Liver (tissue), 9 donors: Measurements from ENCODE around the gene BTNL8. TPM values are rescaled to one million over a fixed set of nuclear protein-coding genes. Genes with fewer than 3 reads are reported as not detected.

ENCODE experiments used
- DNase-seq: peaks from one replicate; pipeline ENCODE4 v3.0.0-alpha.2; 2017; ENCODE audit warnings: low spot score
- H3K27ac ChIP-seq, 2 donors: one replicate each; pipeline ENCODE4 v1.7.0; 2013; ENCODE audit warnings: inconsistent platforms in 2 of 2, low read length in 2 of 2, control low read depth in 1 of 2, low read depth in 1 of 2, mild to moderate bottlenecking in 1 of 2
- H3K27me3 ChIP-seq, 4 donors: one replicate each; pipeline versions ENCODE4 v1.6.1 to v1.7.0; 2013; ENCODE audit warnings: low read length in 3 of 4, inconsistent platforms in 1 of 4, mild to moderate bottlenecking in 1 of 4, moderate library complexity in 1 of 4; ENCODE audit not compliant: control insufficient read depth in 4 of 4, insufficient read depth in 4 of 4
- H3K36me3 ChIP-seq, 4 donors: one replicate each; pipeline versions ENCODE4 v1.6.1 to v1.7.0; 2013; ENCODE audit warnings: low read length in 3 of 4, mild to moderate bottlenecking in 3 of 4, low read depth in 1 of 4, moderate library complexity in 1 of 4; ENCODE audit not compliant: control insufficient read depth in 4 of 4, insufficient read depth in 3 of 4
- H3K4me1 ChIP-seq, 4 donors: one replicate each; pipeline versions ENCODE4 v1.6.1 to v1.7.0; 2013; ENCODE audit warnings: low read length in 3 of 4, mild to moderate bottlenecking in 3 of 4, moderate library complexity in 1 of 4; ENCODE audit not compliant: control insufficient read depth in 4 of 4, insufficient read depth in 4 of 4
- H3K4me3 ChIP-seq, 3 donors: one replicate each; pipeline versions ENCODE4 v1.6.1 to v1.7.0; 2013; ENCODE audit warnings: low read length in 3 of 3, control low read depth in 1 of 3, low read depth in 1 of 3, mild to moderate bottlenecking in 1 of 3
- H3K9ac ChIP-seq, 2 donors: one replicate each; pipeline ENCODE4 v1.7.0; 2013; ENCODE audit warnings: low read length in 2 of 2, mild to moderate bottlenecking in 2 of 2, moderate library complexity in 2 of 2, control low read depth in 1 of 2, low read depth in 1 of 2
- H3K9me3 ChIP-seq, 4 donors: one replicate each; pipeline versions ENCODE4 v1.6.1 to v1.7.0; 2013; ENCODE audit warnings: low read length in 3 of 4; ENCODE audit not compliant: control insufficient read depth in 4 of 4
- ATF3 ChIP-seq: IDR thresholded peaks from 2 replicates; pipeline ENCODE4 v1.6.1; 2016; ENCODE audit warnings: antibody characterized with exemption
- CTCF ChIP-seq: fragments of 150-350 bp; IDR thresholded peaks from 2 replicates; pipeline ENCODE4 v1.5.1; 2017; ENCODE audit warnings: improper control_type of control experiment, low read depth, low read length; ENCODE audit not compliant: missing input control
- EGR1 ChIP-seq, 2 donors: IDR thresholded peaks; 2 replicates each; pipeline ENCODE4 v1.6.1; 2016 to 2018; ENCODE audit warnings: antibody characterized with exemption in 2 of 2, low read depth in 2 of 2
- FOXA1 ChIP-seq: IDR thresholded peaks from 2 replicates; pipeline ENCODE4 v1.6.1; 2016; ENCODE audit warnings: antibody characterized with exemption
- FOXA2 ChIP-seq: IDR thresholded peaks from 2 replicates; pipeline ENCODE4 v1.6.1; 2016; ENCODE audit warnings: antibody characterized with exemption
- GABPA ChIP-seq, 2 donors: IDR thresholded peaks in 1 of 2; conservative IDR thresholded peaks in 1 of 2; 2 replicates each; pipeline ENCODE4 v1.6.1; 2016; ENCODE audit warnings: antibody characterized with exemption in 2 of 2, mild to moderate bottlenecking in 1 of 2, moderate library complexity in 1 of 2
- HNF4A ChIP-seq, 2 donors: conservative IDR thresholded peaks; 2 replicates each; pipeline ENCODE4 v1.6.1; 2016; ENCODE audit warnings: antibody characterized with exemption in 2 of 2, mild to moderate bottlenecking in 2 of 2
- HNF4G ChIP-seq: IDR thresholded peaks from 2 replicates; pipeline ENCODE4 v1.6.1; 2016; ENCODE audit warnings: antibody characterized with exemption
- JUND ChIP-seq, 2 donors: IDR thresholded peaks; 2 replicates each; pipeline ENCODE4 v1.6.1; 2016; ENCODE audit warnings: antibody characterized with exemption in 2 of 2
- MAX ChIP-seq: IDR thresholded peaks from 2 replicates; pipeline ENCODE4 v1.6.1; 2016; ENCODE audit warnings: antibody characterized with exemption
- NR2F2 ChIP-seq: IDR thresholded peaks from 2 replicates; pipeline ENCODE4 v1.6.1; 2016; ENCODE audit warnings: antibody characterized with exemption
- RAD21 ChIP-seq, 2 donors: IDR thresholded peaks; 2 replicates each; pipeline ENCODE4 v1.6.1; 2016; ENCODE audit warnings: antibody characterized with exemption in 2 of 2, mild to moderate bottlenecking in 2 of 2
- REST ChIP-seq: IDR thresholded peaks from 2 replicates; pipeline ENCODE4 v1.6.1; 2016; ENCODE audit warnings: antibody characterized with exemption, mild to moderate bottlenecking
- RXRA ChIP-seq, 2 donors: IDR thresholded peaks; 2 replicates each; pipeline ENCODE4 v1.6.1; 2017 to 2018; ENCODE audit warnings: antibody characterized with exemption in 2 of 2, mild to moderate bottlenecking in 1 of 2
- SP1 ChIP-seq: IDR thresholded peaks from 2 replicates; pipeline ENCODE4 v1.6.1; 2018; ENCODE audit warnings: antibody characterized with exemption, mild to moderate bottlenecking
- TAF1 ChIP-seq: conservative IDR thresholded peaks from 2 replicates; pipeline ENCODE4 v1.6.1; 2016; ENCODE audit warnings: antibody characterized with exemption, mild to moderate bottlenecking
- YY1 ChIP-seq: IDR thresholded peaks from 2 replicates; pipeline ENCODE4 v1.6.1; 2016; ENCODE audit warnings: antibody characterized with exemption, mild to moderate bottlenecking
- ZBTB33 ChIP-seq: IDR thresholded peaks from 2 replicates; pipeline ENCODE4 v1.6.1; 2016; ENCODE audit warnings: antibody characterized with exemption
- WGBS: extraction: QIAGEN DNeasy Blood & Tissue Kit; methylation state at CpG from one replicate; pipeline ENCODE4 v1.1.7; 2013; 5-methylcytosine and 5-hydroxymethylcytosine counted together
- polyA plus RNA-seq, 2 donors: library from polyadenylated mRNA; stranded (reverse) in 1 of 2; unstranded in 1 of 2; fragments of 200-250 nt in 1 of 2; fragments of >200 nt in 1 of 2; fragmentation: Nextera tagmentation in 1 of 2; extraction: Ambion mirVana in 1 of 2; gene quantifications; one replicate each; pipeline versions ENCODE4 v1.2.1 to v1.2.3, GENCODE V29; 2013 to 2015
- total RNA-seq, 2 donors: library from RNA; depleted of rRNA; stranded (reverse); fragments of >200 nt; gene quantifications; one replicate each; pipeline ENCODE4 v1.2.3, GENCODE V29; 2014
- donor health status: healthy.
- donor health status: healthy.
- donor health status: healthy.
- donor health status: healthy.
- donor health status: healthy.

Gene BTNL8
- total and polyA plus RNA-seq, 4 donors = 0.14 to 0.67 (median 0.56) TPM

GRCh38 chr5:180870276-180871068 is 28.5 kb upstream of the BTNL8 start:
- H3K9ac ChIP-seq = no peak overlapping the region
- H3K9me3 ChIP-seq = no peaks in the 10 kb centered on the region
- no peak for TF ChIP-seq TAF1
- TF ChIP-seq RAD21 (IDR thresholded peaks at IDR 0.05) = no peak
- TF ChIP-seq HNF4A (conservative IDR thresholded peaks at IDR 0.05) = no peak
- no peak for TF ChIP-seq FOXA2
- no peak for TF ChIP-seq HNF4G
- no peak for TF ChIP-seq CTCF
- no peak for TF ChIP-seq GABPA (IDR thresholded peaks at IDR 0.05 in 1 of 2, conservative IDR thresholded peaks at IDR 0.05 in 1 of 2)
- TF ChIP-seq ZBTB33 = no peak
- no peak for TF ChIP-seq EGR1 (IDR thresholded peaks at IDR 0.05; ENCODE audit: low read depth in 2 of 2)
- TF ChIP-seq RXRA (IDR thresholded peaks at IDR 0.05) = no peak
- no peak for TF ChIP-seq MAX
- no peak for TF ChIP-seq NR2F2
- TF ChIP-seq YY1 = no peak
- no peak for TF ChIP-seq REST
- no peak for TF ChIP-seq SP1
- TF ChIP-seq JUND (IDR thresholded peaks at IDR 0.05) = no peak
- no peak for TF ChIP-seq ATF3
- no peak for TF ChIP-seq FOXA1
- peaks cover 0 to 3% (median 0%) of the 10 kb centered on the region in 4 donors for H3K4me1 ChIP-seq
- no peaks in the 10 kb centered on the region for H3K36me3 ChIP-seq
- no peaks in the 10 kb centered on the region for H3K27me3 ChIP-seq
- DNase-seq = no peak
- H3K4me3 ChIP-seq = no peak overlapping the region
- no peak overlapping the region for H3K27ac ChIP-seq
- 81% methylated on average over 16 of the region's 16 CpGs for WGBS
